ENCODE results near the gene CATSPER1. TPM values are rescaled to one million over a fixed set of nuclear protein-coding genes. Genes with fewer than 3 reads are reported as not detected.
A peak's percentile ranks its signal among the peaks of the same experiment; 100 is the strongest.
"Not testable (repeated sequence)": the region's sequence is repeated elsewhere in the genome, so short reads cannot be mapped to it uniquely, and the experiment has no call there.

The CATSPER1 gene
- total RNA-seq, 1 donor from 2014 or later, result not detected

DNA sequence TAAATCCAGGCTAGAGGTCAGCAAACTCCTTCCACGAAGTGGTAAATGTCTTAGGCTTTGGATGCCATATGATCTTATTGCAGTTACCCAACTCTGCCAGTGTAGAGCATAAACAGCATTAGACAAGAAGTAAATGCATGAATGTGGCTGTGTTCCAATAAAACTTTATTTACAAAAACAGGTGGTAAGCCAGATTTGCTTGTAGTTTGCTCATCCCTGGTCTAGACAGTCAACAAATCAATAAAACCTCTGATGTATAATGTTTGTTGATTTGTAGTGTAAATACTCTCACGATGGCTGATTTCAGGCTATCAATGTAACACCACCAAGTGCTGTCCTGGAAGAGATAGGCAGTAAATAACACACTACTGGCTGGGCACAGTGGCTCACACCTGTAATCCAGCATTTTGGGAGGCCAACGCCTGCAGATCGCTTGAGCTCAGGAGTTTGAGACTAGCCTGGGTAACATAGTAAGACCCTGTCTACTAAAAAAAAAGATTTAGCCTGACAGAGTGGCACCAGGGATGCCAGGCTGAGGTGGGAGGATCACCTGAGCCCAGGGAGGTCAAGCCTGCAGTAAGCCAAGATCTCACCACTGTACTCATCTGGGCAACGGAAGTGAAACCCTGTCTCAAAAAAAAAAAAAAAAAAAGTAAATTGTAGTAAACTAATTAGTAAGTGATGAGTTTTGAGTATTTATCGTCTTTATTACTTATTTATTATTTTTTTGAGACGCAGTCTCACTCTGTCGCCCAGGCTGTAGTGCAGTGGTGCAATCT lies 6.9 kb upstream of the CATSPER1 start:
- H3K27me3 Mint-ChIP-seq (ENCODE audit: low read depth), result peaks cover 5% of the 10 kb centered on the region
- no peaks in the 10 kb centered on the region for H3K4me1 Mint-ChIP-seq (ENCODE audit: low read depth)
- peaks cover 4% of the 10 kb centered on the region for H3K9me3 Mint-ChIP-seq (ENCODE audit: low read depth)
- H3K27ac Mint-ChIP-seq (ENCODE audit: unreplicated experiment), result no peak overlapping the region
- TF ChIP-seq, protein P1, sequence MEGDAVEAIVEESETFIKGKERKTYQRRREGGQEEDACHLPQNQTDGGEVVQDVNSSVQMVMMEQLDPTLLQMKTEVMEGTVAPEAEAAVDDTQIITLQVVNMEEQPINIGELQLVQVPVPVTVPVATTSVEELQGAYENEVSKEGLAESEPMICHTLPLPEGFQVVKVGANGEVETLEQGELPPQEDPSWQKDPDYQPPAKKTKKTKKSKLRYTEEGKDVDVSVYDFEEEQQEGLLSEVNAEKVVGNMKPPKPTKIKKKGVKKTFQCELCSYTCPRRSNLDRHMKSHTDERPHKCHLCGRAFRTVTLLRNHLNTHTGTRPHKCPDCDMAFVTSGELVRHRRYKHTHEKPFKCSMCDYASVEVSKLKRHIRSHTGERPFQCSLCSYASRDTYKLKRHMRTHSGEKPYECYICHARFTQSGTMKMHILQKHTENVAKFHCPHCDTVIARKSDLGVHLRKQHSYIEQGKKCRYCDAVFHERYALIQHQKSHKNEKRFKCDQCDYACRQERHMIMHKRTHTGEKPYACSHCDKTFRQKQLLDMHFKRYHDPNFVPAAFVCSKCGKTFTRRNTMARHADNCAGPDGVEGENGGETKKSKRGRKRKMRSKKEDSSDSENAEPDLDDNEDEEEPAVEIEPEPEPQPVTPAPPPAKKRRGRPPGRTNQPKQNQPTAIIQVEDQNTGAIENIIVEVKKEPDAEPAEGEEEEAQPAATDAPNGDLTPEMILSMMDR (IDR thresholded peaks at IDR 0.05), result no peak
- DNase-seq (ENCODE audit: low spot score), result no peak
- no peak overlapping the region for H3K4me3 Mint-ChIP-seq (ENCODE audit: unreplicated experiment)
- H3K36me3 Mint-ChIP-seq (ENCODE audit: low read depth), result peaks cover 3% of the 10 kb centered on the region

DNA sequence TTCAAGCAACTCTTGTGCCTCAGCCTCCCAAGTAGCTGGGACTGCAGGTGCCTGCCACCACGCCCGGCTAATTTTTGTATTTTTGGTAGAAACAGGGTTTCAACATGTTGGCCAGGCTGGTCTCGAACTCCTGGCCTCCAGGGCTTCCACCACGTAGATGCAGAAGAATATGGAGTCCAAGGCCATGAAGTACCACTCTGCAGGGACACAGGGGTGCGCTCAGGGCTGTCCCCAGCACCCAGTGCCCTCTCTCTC lies 3.2 kb downstream of the CATSPER1 start:
- not testable (repeated sequence) for H3K36me3 Mint-ChIP-seq (ENCODE audit: low read depth); H3K27ac Mint-ChIP-seq (ENCODE audit: unreplicated experiment)
- peaks cover 26% of the 10 kb centered on the region for H3K4me1 Mint-ChIP-seq (ENCODE audit: low read depth)

DNA sequence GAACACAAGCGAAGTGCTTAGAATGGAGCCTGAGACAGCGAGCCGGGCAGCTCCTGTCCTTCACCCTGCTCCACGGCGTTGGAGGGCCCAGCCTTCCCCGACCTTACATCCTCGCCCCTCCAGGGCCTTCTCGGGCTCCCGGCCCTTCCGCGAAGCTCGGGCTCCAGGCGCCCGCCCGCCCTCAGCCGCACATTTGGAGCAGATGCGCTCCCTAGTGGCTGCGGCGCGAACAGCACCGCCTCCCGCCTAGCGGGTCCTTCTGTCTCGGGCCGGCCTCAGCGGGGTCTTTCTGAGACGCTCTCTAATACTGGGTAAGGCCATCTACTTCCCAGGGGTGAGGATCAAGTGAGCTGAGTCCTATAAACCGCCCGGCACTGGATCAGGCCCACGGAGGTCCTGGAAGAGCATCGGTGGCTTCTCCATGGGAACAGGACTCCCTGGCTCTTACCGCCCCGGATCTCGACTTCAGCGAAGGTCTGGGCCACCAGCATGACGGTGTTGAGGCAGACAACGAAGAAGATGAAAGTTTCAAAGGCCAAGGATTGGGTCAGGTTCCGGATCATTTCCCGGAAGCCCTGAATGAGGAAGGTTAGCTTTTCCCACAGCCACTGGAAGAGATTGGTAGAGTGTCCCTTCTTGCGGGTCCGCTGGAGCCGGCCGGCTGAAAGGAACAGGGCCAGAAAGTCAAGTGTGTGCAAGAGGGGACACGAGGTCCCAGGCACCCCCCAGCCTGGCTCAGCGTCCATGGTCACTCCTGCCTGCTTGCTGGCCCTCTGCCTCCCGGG lies 3.7 kb downstream of the CATSPER1 start:
- DNase-seq (ENCODE audit: low spot score), result no peak
- TF ChIP-seq, protein P1 (IDR thresholded peaks at IDR 0.05), result peak; percentile 94
- no peaks in the 10 kb centered on the region for H3K36me3 Mint-ChIP-seq (ENCODE audit: low read depth)
- peaks cover 26% of the 10 kb centered on the region for H3K4me1 Mint-ChIP-seq (ENCODE audit: low read depth)
- H3K4me3 Mint-ChIP-seq (ENCODE audit: unreplicated experiment), result peak overlapping the region; percentile 46
- no peaks in the 10 kb centered on the region for H3K9me3 Mint-ChIP-seq (ENCODE audit: low read depth)
- H3K27me3 Mint-ChIP-seq (ENCODE audit: low read depth), result peaks cover 3% of the 10 kb centered on the region
- H3K27ac Mint-ChIP-seq (ENCODE audit: unreplicated experiment), result no peak overlapping the region

More for the DNA sequence above, 3.2 kb downstream of the CATSPER1 start:
- not testable (repeated sequence) for DNase-seq (ENCODE audit: low spot score); H3K4me3 Mint-ChIP-seq (ENCODE audit: unreplicated experiment); H3K9me3 Mint-ChIP-seq (ENCODE audit: low read depth); H3K27me3 Mint-ChIP-seq (ENCODE audit: low read depth)

GRCh38 chr11:66020618-66021357 lies 5.5 kb downstream of the CATSPER1 start:
- Mint-ChIP-seq H3K36me3 (ENCODE audit: low read depth) (no peaks in the 10 kb centered on the region), H3K27me3 (ENCODE audit: low read depth) (peaks cover 3% of the 10 kb centered on the region), H3K27ac (ENCODE audit: unreplicated experiment) (peak overlapping the region; percentile 51), H3K9me3 (ENCODE audit: low read depth) (no peaks in the 10 kb centered on the region), H3K4me3 (ENCODE audit: unreplicated experiment) (no peak overlapping the region), H3K4me1 (ENCODE audit: low read depth) (peaks cover 37% of the 10 kb centered on the region)
- TF ChIP-seq, protein P1 (IDR thresholded peaks at IDR 0.05), result no peak
- no peak for DNase-seq (ENCODE audit: low spot score)

DNA sequence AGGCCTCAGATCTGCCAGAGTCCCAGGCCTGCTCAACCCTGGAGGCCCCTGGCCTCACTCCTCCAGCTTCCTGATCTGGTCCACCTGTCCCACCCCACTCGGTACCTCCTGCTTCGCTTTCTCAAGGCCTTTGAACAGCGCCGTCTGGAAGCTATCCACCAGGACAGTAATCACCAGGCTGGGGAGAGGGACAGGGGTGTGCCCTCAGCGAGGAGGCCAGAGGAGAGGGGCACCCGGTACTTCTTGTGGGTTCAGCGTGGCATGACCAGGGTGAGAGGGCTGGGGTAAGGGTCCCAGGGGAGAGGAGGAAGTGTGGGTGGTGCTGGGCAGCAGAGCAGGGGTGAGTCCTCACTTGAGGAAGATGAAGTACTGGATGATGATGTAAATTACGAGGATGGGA lies 6.1 kb downstream of the CATSPER1 start:
- Mint-ChIP-seq H3K9me3 (ENCODE audit: low read depth) (no peaks in the 10 kb centered on the region), H3K36me3 (ENCODE audit: low read depth) (no peaks in the 10 kb centered on the region), H3K4me1 (ENCODE audit: low read depth) (peaks cover 43% of the 10 kb centered on the region), H3K4me3 (ENCODE audit: unreplicated experiment) (no peak overlapping the region), H3K27ac (ENCODE audit: unreplicated experiment) (no peak overlapping the region), H3K27me3 (ENCODE audit: low read depth) (peaks cover 3% of the 10 kb centered on the region)
- DNase-seq (ENCODE audit: low spot score), result no peak
- TF ChIP-seq, protein P1 (IDR thresholded peaks at IDR 0.05), result no peak
